HG02943 (cell line): ENCODE data around the gene OR10G8.

Source experiments
- ATAC-seq: cut with Tn5 transposase; IDR thresholded peaks from one replicate; pipeline ENCODE4 v1.9.1; 2021; ENCODE audit warnings: mild to moderate bottlenecking, low read depth, moderate library complexity; ENCODE audit not compliant: unreplicated experiment

The OR10G8 gene

GRCh38 chr11:124077266-124077665, 50.7 kb downstream of the OR10G8 start:
- ATAC-seq: no peak

- ATAC-seq: no peak
These were observed 52.0 kb downstream of the OR10G8 start for GRCh38 chr11:124078591-124078990.

GRCh38 chr11:124079631-124080326, 53.2 kb downstream of the OR10G8 start:
- no peak for ATAC-seq
